HepG2 (cell line): ENCODE measurements around the gene ARHGEF26. TPM values are rescaled to one million over a fixed set of nuclear protein-coding genes. Genes with fewer than 3 reads are reported as not detected.

ENCODE experiments used
- ATAC-seq: fragments of 200-7000 bp; cut with Tn5 transposase; 3 replicates; pipeline ENCODE4 v1.9.1; 2020; ENCODE audit warnings: mild to moderate bottlenecking, moderate library complexity
- BruUV-seq: library from RNA; stranded (reverse); fragments of 400-500 nt; replicated peaks from 2 replicates; lab custom pipeline; 2021; lab: Mats Ljungman, UMichigan
- CTCF ChIA-PET: fragments of 300-600 bp; formaldehyde crosslinking; extraction: SDS; loops from one replicate; lab custom pipeline; 2021; ENCODE audit warnings: low total read pairs, inconsistent platforms, low intra/inter-chr PET ratio; lab: Yijun Ruan, JAX
- POLR2A ChIA-PET: fragments of 350-600 bp; sonication (Branson Sonifier 250); formaldehyde crosslinking; loops from one replicate; lab custom pipeline; 2020; ENCODE audit warnings: antibody characterized with exemption, inconsistent platforms; lab: Yijun Ruan, JAX
- DNase-seq: peaks from one replicate; pipeline ENCODE4 v3.0.0-alpha.2; 2015; ENCODE audit warnings: low spot score
- FAIRE-seq: peaks from 3 replicates; lab custom pipeline; 2011; peaks lifted over from hg19 to GRCh38; lab: Jason Lieb, UNC
- H2AFZ ChIP-seq: one replicate; pipeline ENCODE4 v1.6.1; 2011; ENCODE audit warnings: low read length, inconsistent platforms
- H3K27ac ChIP-seq: fragments of 300-600 bp; 3 replicates; pipeline ENCODE4 v1.8.0; 2011; ENCODE audit warnings: mixed run types, mild to moderate bottlenecking, mixed read lengths, low read length, inconsistent platforms; ENCODE audit not compliant: insufficient read depth; ENCODE audit errors: extremely low read length
- H3K27me3 ChIP-seq, 2 experiments: fragments of 200-600 bp in 1 of 2; 2 replicates in 1 of 2; 3 replicates in 1 of 2; pipeline versions ENCODE4 v1.6.0 to v1.8.0; 2011; ENCODE audit warnings: low read length in 2 of 2, mild to moderate bottlenecking in 2 of 2, moderate library complexity in 2 of 2, inconsistent platforms in 1 of 2; ENCODE audit not compliant: insufficient read depth in 2 of 2, control insufficient read depth in 1 of 2
- H3K36me3 ChIP-seq, 2 experiments: fragments of 200-600 bp in 1 of 2; replicated peaks in 1 of 2; 2 replicates in 1 of 2; 3 replicates in 1 of 2; pipeline versions ENCODE4 v1.5.1 to v1.8.0; 2011; ENCODE audit warnings: low read length in 2 of 2, inconsistent platforms in 1 of 2; ENCODE audit not compliant: insufficient read depth in 2 of 2, control insufficient read depth in 1 of 2
- H3K4me1 ChIP-seq: 2 replicates; pipeline ENCODE4 v1.5.1; 2012; ENCODE audit warnings: low read length, inconsistent platforms; ENCODE audit not compliant: insufficient read depth
- H3K4me2 ChIP-seq: 2 replicates; pipeline ENCODE4 v1.6.0; 2011; ENCODE audit warnings: low read depth, low read length, inconsistent platforms
- H3K4me3 ChIP-seq, 3 experiments: fragments of 200-600 bp in 1 of 3; sonication (generic), shearing (Covaris generic) in 1 of 3; replicated peaks in 1 of 3; 2 replicates each; pipeline ENCODE4 v1.5.1; 2011 to 2016; ENCODE audit warnings: low read length in 3 of 3, inconsistent platforms in 2 of 3, low read depth in 2 of 3, mild to moderate bottlenecking in 2 of 3, control low read depth in 1 of 3, mixed read lengths in 1 of 3; ENCODE audit not compliant: insufficient read depth in 1 of 3
- H3K79me2 ChIP-seq: one replicate; pipeline ENCODE4 v1.6.1; 2011; ENCODE audit warnings: low read length, inconsistent platforms; ENCODE audit not compliant: insufficient read depth
- H3K9ac ChIP-seq: 2 replicates; pipeline ENCODE4 v1.6.0; 2011; ENCODE audit warnings: mild to moderate bottlenecking, low read depth, low read length, inconsistent platforms; ENCODE audit not compliant: insufficient read depth
- H3K9me3 ChIP-seq: 2 replicates; pipeline ENCODE4 v1.5.1; 2012; ENCODE audit warnings: mild to moderate bottlenecking, low read length
- H4K20me1 ChIP-seq: 2 replicates; pipeline ENCODE4 v1.6.0; 2011; ENCODE audit warnings: inconsistent platforms, mild to moderate bottlenecking, low read length, moderate library complexity; ENCODE audit not compliant: insufficient read depth
- ATF7-NPFF ChIP-seq: sonication (generic); formaldehyde crosslinking; IDR thresholded peaks from 2 replicates; pipeline ENCODE4 v1.8.1; 2023; ENCODE audit warnings: mild to moderate bottlenecking, low read depth, missing genetic modification reagents, moderate library complexity
- GMEB2 ChIP-seq: IDR thresholded peaks from 2 replicates; pipeline ENCODE4 v1.6.1; 2016; ENCODE audit warnings: missing biosample characterization, missing genetic modification reagents, low read depth
- IKZF1 ChIP-seq: fragments of 450-650 bp; IDR thresholded peaks from 2 replicates; pipeline ENCODE4 v1.7.1; 2016
- MAZ ChIP-seq, 2 experiments: sonication (generic) in 1 of 2; formaldehyde crosslinking in 1 of 2; IDR thresholded peaks; 2 replicates each; pipeline versions ENCODE4 v1.5.0 to v1.6.1; 2012 to 2020; ENCODE audit warnings: low read depth in 2 of 2, mild to moderate bottlenecking in 2 of 2, borderline replicate concordance in 1 of 2, improper control_type of control experiment in 1 of 2, low read length in 1 of 2, missing genetic modification reagents in 1 of 2, moderate library complexity in 1 of 2
- RBAK ChIP-seq: sonication (generic); formaldehyde crosslinking; IDR thresholded peaks from 2 replicates; pipeline ENCODE4 v1.5.1; 2020; ENCODE audit warnings: mild to moderate bottlenecking, missing genetic modification reagents
- ZBTB20 ChIP-seq: sonication (generic); formaldehyde crosslinking; IDR thresholded peaks from 2 replicates; pipeline ENCODE4 v1.8.1; 2023; ENCODE audit warnings: missing genetic modification reagents, low read depth, mild to moderate bottlenecking, borderline replicate concordance
- ZFP36L1 ChIP-seq: sonication (generic); formaldehyde crosslinking; IDR thresholded peaks from 2 replicates; pipeline ENCODE4 v1.8.0; 2022; ENCODE audit warnings: mild to moderate bottlenecking, missing genetic modification reagents, moderate library complexity
- ZFP91 ChIP-seq: sonication (generic); formaldehyde crosslinking; IDR thresholded peaks from 2 replicates; pipeline ENCODE4 v1.9.0; 2022; ENCODE audit warnings: missing genetic modification reagents, mild to moderate bottlenecking, borderline replicate concordance
- ZNF10 ChIP-seq: sonication (generic); formaldehyde crosslinking; IDR thresholded peaks from 2 replicates; pipeline ENCODE4 v1.4.0; 2020; ENCODE audit warnings: mild to moderate bottlenecking, low read depth, missing genetic modification reagents, borderline replicate concordance
- ZNF446 ChIP-seq: sonication (generic); formaldehyde crosslinking; IDR thresholded peaks from 2 replicates; pipeline ENCODE4 v1.5.0; 2020; ENCODE audit warnings: mild to moderate bottlenecking, missing genetic modification reagents
- WGBS: methylation state at CpG from one replicate; pipeline ENCODE4 v1.1.6; 2017; ENCODE audit warnings: low lambda C conversion rate; 5-methylcytosine and 5-hydroxymethylcytosine counted together
- in situ Hi-C: cut with HindIII; loops from 2 replicates; pipeline ENCODE4 v1.10.0; 2017; ENCODE audit warnings: low pct_unique_long_range_greater_than_20kb; ENCODE audit not compliant: extremely low pct_ligation_motif_present
- intact Hi-C: fragments of 100-400 bp; cut with micrococcal nuclease; formaldehyde crosslinking; loops from one replicate; pipeline ENCODE4 v1.10.0; 2022; ENCODE audit not compliant: unreplicated experiment
- polyA plus RNA-seq, 8 experiments: library from polyadenylated mRNA; depleted of rRNA in 3 of 8; stranded (reverse) in 7 of 8; unstranded in 1 of 8; fragments of >200 nt; fragmentation: Illumina TruSeq in 4 of 8; extraction: Trizol in 4 of 8; gene quantifications; 2 replicates each; pipeline versions ENCODE4 v1.2.1 to v1.2.3, GENCODE V29; 2011 to 2016; ENCODE audit warnings: low read depth in 4 of 8, missing spikeins in 1 of 8, mixed read lengths in 1 of 8; ENCODE audit not compliant: insufficient read depth in 1 of 8
- total RNA-seq, 5 experiments: library from RNA; depleted of rRNA; stranded (reverse); fragments of >200 nt; fragmentation: Illumina TruSeq; extraction: Trizol; gene quantifications; 2 replicates each; pipeline ENCODE4 v1.2.3, GENCODE V29; 2016; ENCODE audit warnings: low read depth in 1 of 5
- TF ChIP-seq, protein P1 (sequence below): sonication (generic); formaldehyde crosslinking; IDR thresholded peaks from 2 replicates; pipeline ENCODE4 v1.5.1; 2020; ENCODE audit warnings: missing genetic modification reagents, mild to moderate bottlenecking, borderline replicate concordance

Gene ARHGEF26
- total and polyA plus RNA-seq, 2 of the 13 experiments (the other 11 are each of a cell fraction or from before 2014, with no cell fraction given), result 0.74 to 6.1 TPM

DNA sequence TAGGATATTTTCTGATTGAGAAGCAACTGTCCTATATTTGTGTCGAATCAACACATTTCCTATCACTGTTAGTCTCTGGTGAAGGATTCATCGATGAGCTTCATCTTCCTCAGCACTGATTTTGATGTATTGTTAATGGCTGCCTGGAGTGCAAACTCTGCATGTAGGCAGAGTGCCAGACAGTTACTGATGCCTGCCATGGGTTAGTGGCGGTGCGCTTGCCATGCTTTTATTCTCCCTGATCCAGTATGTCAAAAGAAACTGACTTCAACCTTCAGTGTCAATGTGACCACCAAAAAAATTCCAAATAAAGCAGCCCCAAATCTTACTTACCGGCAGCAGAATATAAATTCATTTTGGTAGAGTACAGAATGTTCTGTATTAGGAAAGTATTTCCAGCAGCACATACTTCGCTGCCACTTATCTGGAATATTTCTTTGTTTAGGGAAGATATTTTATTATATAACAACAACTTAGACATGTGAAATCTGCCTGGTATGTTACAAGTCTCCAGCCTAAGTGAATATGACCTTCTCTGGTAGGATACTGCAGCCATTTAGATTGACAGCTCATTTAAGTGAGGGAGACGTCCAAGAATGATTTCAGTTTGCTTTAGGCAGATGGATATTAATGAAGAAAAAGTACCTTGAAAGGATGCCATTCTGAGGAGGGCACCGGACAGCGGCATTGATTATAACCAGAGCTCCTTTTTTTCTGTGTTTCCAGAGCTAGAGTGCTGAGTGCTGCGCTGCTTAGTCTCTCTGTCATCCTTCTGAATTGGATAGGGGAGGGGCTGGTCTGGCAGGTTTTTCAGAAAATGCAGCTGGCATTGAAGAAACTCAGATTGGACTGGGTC, 59.9 kb downstream of the ARHGEF26 start:
- Histone ChIP-seq H3K36me3 (no peaks in the 10 kb centered on the region), H3K4me1 (no peaks in the 10 kb centered on the region), H2AFZ (no peak overlapping the region), H3K4me2 (no peak overlapping the region), H3K4me3 (no peak overlapping the region), H3K27ac (no peak overlapping the region), H3K9me3 (no peaks in the 10 kb centered on the region), H3K79me2 (no peaks in the 10 kb centered on the region), H4K20me1 (no peaks in the 10 kb centered on the region), H3K27me3 (no peaks in the 10 kb centered on the region), H3K9ac (no peak overlapping the region)
- DNase-seq (no peak), FAIRE-seq (no peak), ATAC-seq (no peak)
- BruUV-seq, result no TSS peak
- TF ChIP-seq ZNF10 (no peak), MAZ (IDR thresholded peaks at IDR 0.05; ENCODE audit: borderline replicate concordance, low read depth, low read length) (no peak), MAZ (CRISPR knock-in tag; IDR thresholded peaks at IDR 0.05; ENCODE audit: low read depth) (no peak), ZBTB20 (CRISPR knock-in tag) (no peak), ZFP36L1 (no peak), GMEB2 (no peak), RBAK (CRISPR knock-in tag) (no peak), ATF7-NPFF (CRISPR knock-in tag) (no peak), ZFP91 (CRISPR knock-in tag) (no peak), ZNF446 (CRISPR knock-in tag) (no peak), IKZF1 (no peak)
- TF ChIP-seq, protein P1, sequence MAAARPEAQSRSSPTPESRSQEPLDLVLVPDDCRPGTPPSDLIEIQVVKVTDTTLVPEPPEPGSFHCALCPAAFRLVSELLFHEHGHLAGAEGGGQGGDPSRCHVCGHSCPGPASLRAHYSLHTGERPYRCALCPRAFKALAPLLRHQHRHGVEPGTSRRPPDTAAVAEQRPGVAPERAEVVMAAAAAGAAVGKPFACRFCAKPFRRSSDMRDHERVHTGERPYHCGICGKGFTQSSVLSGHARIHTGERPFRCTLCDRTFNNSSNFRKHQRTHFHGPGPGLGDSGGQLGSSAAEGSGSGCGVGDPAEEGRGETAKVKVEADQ, result no peak
- POLR2A ChIA-PET, result no interaction called here
- 66% methylated on average over 10 of the region's 10 CpGs for WGBS
- CTCF ChIA-PET, result no interaction called here
- intact Hi-C loops (no loop called here), in situ Hi-C loops (no loop called here)
